ENCODE data around the gene MAJIN.

GRCh38 chr11:64911142-64911541 is 60.8 kb downstream of the MAJIN start:
- TF ChIP-seq CTCF (IDR thresholded peaks at IDR 0.05; ENCODE audit: low read depth, low read length) = no peak
- no peak for TF ChIP-seq EZH2phosphoT487 (IDR thresholded peaks at IDR 0.05; ENCODE audit: low read depth)

Data from OCI-LY3 (cell line).